MM.1S (cell line): Measurements from ENCODE around the gene EPS8L2.

Experiments used
- CTCF ChIP-seq: fragments of 300-600 bp; sonication (generic); IDR thresholded peaks from 2 replicates; pipeline ENCODE4 v1.5.1; 2016; ENCODE audit warnings: antibody characterized with exemption, low read length, mixed read lengths
- EZH2 ChIP-seq: fragments of 300-600 bp; sonication (generic); optimal IDR thresholded peaks from 2 replicates; pipeline ENCODE3; 2017; ENCODE audit warnings: low read depth, mild to moderate bottlenecking, antibody characterized with exemption, low read length, mixed read lengths
- EZH2phosphoT487 ChIP-seq: fragments of 300-600 bp; sonication (generic); IDR thresholded peaks from 2 replicates; pipeline ENCODE4 v1.6.1; 2018; ENCODE audit warnings: antibody characterized with exemption, low read length

DNA sequence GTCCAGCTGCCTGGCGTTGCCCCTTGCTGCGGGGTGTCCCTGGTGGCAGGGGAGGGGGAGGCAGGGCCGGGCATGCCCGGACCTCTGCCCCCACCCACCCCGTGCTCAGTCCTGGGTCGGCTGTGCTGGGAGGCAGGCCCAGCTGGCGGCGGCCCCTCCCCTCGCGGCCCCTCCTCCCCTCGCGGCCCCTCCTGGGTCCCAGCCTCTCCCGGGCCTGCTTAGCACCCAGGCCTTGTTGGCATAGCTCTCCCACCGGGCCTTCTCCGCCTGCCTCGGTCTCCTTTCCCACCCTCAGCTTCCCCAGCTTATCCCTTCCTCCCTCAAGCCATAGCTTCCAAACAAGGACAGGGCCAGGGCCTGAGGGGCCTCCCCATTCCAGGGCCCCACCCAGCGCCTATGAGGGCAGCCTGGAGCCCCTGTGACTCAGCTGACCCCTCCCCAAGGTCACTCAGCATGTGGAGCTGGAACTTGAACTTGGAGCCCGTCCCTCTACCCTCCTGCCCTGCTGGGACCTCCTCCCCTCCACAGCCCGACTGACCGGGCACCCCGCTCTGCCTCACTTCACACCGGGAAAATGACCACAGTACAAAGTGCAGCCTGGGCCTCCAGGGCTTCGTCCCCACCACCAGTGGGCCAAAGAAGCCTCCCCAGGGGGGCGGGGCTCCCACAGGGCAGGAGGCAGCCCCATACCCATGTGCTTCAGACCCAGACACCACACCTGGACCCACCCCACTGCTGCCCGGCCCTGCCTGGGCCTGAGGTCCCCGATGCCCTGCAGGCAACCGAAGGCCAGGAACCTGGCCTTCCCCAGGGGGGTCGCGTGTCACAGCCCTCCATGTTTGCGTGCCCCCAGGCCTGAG, 1.2 kb downstream of the EPS8L2 start:
- TF ChIP-seq EZH2 (no peak), CTCF (no peak), EZH2phosphoT487 (no peak)
